Peyer's patch (tissue), 4 donors: ENCODE measurements around the gene PANX3. TPM values are rescaled to one million over a fixed set of nuclear protein-coding genes. Genes with fewer than 3 reads are reported as not detected.
"Not testable (repeated sequence)": the region's sequence is repeated elsewhere in the genome, so short reads cannot be mapped to it uniquely, and the experiment has no call there.

Experiments
- DNase-seq, 3 donors: peaks; one replicate each; pipeline ENCODE4 v3.0.0-alpha.2; 2017 to 2019
- H3K27ac ChIP-seq, 4 donors: fragments of 200-600 bp; sonication (generic); one replicate each; pipeline ENCODE4 v1.5.1; 2016 to 2019
- H3K27me3 ChIP-seq, 2 donors: fragments of 200-600 bp; sonication (generic); one replicate each; pipeline ENCODE4 v1.5.1; 2019
- H3K36me3 ChIP-seq, 3 donors: fragments of 200-600 bp; sonication (generic); one replicate each; pipeline ENCODE4 v1.5.1; 2016 to 2019
- H3K4me1 ChIP-seq, 4 donors: fragments of 200-600 bp; sonication (generic); one replicate each; pipeline ENCODE4 v1.5.1; 2016 to 2019
- H3K4me3 ChIP-seq, 4 donors: fragments of 200-600 bp; sonication (generic); 1 replicate in 3 of 4; 2 replicates in 1 of 4; pipeline ENCODE4 v1.5.1; 2016 to 2019; ENCODE audit warnings: mild to moderate bottlenecking in 1 of 4
- H3K9me3 ChIP-seq, 4 donors: fragments of 200-600 bp; sonication (generic); one replicate each; pipeline ENCODE4 v1.5.1; 2016 to 2019; ENCODE audit warnings: mild to moderate bottlenecking in 1 of 4
- POLR2A ChIP-seq, 2 donors: fragments of 450-650 bp; IDR thresholded peaks; one replicate each; pipeline ENCODE4 v1.5.1; 2017; ENCODE audit warnings: antibody characterized with exemption in 2 of 2, mild to moderate bottlenecking in 2 of 2, moderate library complexity in 2 of 2
- total RNA-seq, 4 donors: library from RNA; depleted of rRNA; stranded (reverse); fragments of >200 nt; gene quantifications; one replicate each; pipeline ENCODE4 v1.1.0, GENCODE V29; 2016
- TF ChIP-seq, protein P1 (sequence below), 6 experiments: fragments of 450-650 bp in 4 of 6; fragments of 200-600 bp in 2 of 6; sonication (generic) in 1 of 6; IDR thresholded peaks; one replicate each; pipeline ENCODE4 v1.5.1; 2017 to 2019; ENCODE audit warnings: antibody characterized with exemption in 6 of 6, mild to moderate bottlenecking in 3 of 6, moderate library complexity in 1 of 6

PANX3 gene
- total RNA-seq, 4 donors from 2014 or later: not detected

GRCh38 chr11:124592627-124593026, 18.6 kb upstream of the PANX3 start:
- Histone ChIP-seq H3K4me1 (no peaks in the 10 kb centered on the region), H3K4me3 (no peak overlapping the region), H3K9me3 (no peaks in the 10 kb centered on the region), H3K27me3 (no peaks in the 10 kb centered on the region), H3K27ac (no peak overlapping the region), H3K36me3 (no peaks in the 10 kb centered on the region)
- DNase-seq: no peak
- TF ChIP-seq, protein P1, sequence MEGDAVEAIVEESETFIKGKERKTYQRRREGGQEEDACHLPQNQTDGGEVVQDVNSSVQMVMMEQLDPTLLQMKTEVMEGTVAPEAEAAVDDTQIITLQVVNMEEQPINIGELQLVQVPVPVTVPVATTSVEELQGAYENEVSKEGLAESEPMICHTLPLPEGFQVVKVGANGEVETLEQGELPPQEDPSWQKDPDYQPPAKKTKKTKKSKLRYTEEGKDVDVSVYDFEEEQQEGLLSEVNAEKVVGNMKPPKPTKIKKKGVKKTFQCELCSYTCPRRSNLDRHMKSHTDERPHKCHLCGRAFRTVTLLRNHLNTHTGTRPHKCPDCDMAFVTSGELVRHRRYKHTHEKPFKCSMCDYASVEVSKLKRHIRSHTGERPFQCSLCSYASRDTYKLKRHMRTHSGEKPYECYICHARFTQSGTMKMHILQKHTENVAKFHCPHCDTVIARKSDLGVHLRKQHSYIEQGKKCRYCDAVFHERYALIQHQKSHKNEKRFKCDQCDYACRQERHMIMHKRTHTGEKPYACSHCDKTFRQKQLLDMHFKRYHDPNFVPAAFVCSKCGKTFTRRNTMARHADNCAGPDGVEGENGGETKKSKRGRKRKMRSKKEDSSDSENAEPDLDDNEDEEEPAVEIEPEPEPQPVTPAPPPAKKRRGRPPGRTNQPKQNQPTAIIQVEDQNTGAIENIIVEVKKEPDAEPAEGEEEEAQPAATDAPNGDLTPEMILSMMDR (IDR thresholded peaks at IDR 0.05): no peak
- no peak for TF ChIP-seq POLR2A (IDR thresholded peaks at IDR 0.05)

DNA sequence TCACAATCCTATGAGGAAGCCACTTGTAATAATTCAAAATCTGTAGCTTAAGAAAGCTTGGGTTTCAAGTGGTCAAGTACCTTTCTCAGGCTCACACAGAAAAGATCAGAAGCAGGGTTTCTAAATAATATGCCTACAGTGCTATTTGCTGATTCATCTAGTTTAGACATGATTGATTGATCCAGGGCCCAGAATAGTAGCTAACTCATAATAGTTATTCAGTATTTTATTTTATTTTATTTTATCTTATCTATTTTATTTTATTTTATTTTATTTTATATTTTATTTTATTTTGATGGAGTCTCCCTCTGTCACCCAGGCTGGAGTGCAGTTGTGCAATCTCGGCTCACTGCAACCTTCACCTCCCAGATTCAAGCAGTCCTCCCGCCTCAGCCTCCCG, 15.9 kb upstream of the PANX3 start:
- Histone ChIP-seq H3K4me3 (no peak overlapping the region), H3K4me1 (no peaks in the 10 kb centered on the region), H3K27ac (no peak overlapping the region), H3K27me3 (no peaks in the 10 kb centered on the region), H3K9me3 (no peaks in the 10 kb centered on the region), H3K36me3 (no peaks in the 10 kb centered on the region)
- no peak for DNase-seq
- TF ChIP-seq POLR2A (IDR thresholded peaks at IDR 0.05): no peak
- TF ChIP-seq, protein P1 (IDR thresholded peaks at IDR 0.05): no peak

GRCh38 chr11:124597626-124598025, 13.6 kb upstream of the PANX3 start:
- Histone ChIP-seq H3K4me1 (no peaks in the 10 kb centered on the region), H3K36me3 (no peaks in the 10 kb centered on the region), H3K4me3 (no peak overlapping the region), H3K9me3 (no peaks in the 10 kb centered on the region), H3K27me3 (no peaks in the 10 kb centered on the region), H3K27ac (no peak overlapping the region)
- TF ChIP-seq, protein P1 (IDR thresholded peaks at IDR 0.05): no peak
- TF ChIP-seq POLR2A (IDR thresholded peaks at IDR 0.05): no peak
- DNase-seq: no peak

GRCh38 chr11:124600621-124601320, 10.5 kb upstream of the PANX3 start:
- H3K4me3 ChIP-seq: no peak overlapping the region
- TF ChIP-seq POLR2A (IDR thresholded peaks at IDR 0.05): no peak
- TF ChIP-seq, protein P1 (IDR thresholded peaks at IDR 0.05): no peak
- H3K4me1 ChIP-seq: no peaks in the 10 kb centered on the region

DNA sequence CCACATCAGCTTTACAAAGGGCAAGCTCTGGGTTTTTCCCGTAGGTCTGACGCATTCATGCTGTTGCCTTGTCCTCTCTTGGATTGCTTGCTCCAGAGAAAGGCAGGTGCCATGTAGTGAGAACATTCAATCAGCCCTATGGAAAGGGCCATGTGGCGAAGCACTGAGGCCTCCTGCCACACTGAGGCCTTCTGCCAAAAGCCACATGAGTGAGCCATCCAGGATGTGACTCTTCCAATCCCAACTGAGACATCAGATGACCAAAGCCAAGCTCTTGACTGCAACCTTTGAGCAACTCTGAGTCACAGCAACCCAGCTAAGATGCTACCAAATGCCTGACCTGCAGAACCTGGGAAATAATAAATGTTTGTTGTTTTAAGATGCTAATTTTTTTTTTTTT, 9.0 kb upstream of the PANX3 start:
- Histone ChIP-seq H3K27me3 (no peaks in the 10 kb centered on the region), H3K27ac (no peak overlapping the region), H3K4me1 (no peaks in the 10 kb centered on the region), H3K4me3 (no peak overlapping the region), H3K9me3 (no peaks in the 10 kb centered on the region), H3K36me3 (no peaks in the 10 kb centered on the region)
- no peak for DNase-seq
- TF ChIP-seq, protein P1 (IDR thresholded peaks at IDR 0.05): no peak
- no peak for TF ChIP-seq POLR2A (IDR thresholded peaks at IDR 0.05)

More at GRCh38 chr11:124600621-124601320, 10.5 kb upstream of the PANX3 start:
- H3K9me3 ChIP-seq: no peaks in the 10 kb centered on the region
- no peak overlapping the region for H3K27ac ChIP-seq
- no peak for DNase-seq
- no peaks in the 10 kb centered on the region for H3K36me3 ChIP-seq
- H3K27me3 ChIP-seq: no peaks in the 10 kb centered on the region

GRCh38 chr11:124602723-124603122, 8.5 kb upstream of the PANX3 start:
- not testable (repeated sequence) for H3K36me3 ChIP-seq, DNase-seq, H3K27ac ChIP-seq, H3K9me3 ChIP-seq, H3K4me3 ChIP-seq, H3K4me1 ChIP-seq, H3K27me3 ChIP-seq
